ENCODE measurements around the gene GRK3.
A peak's percentile ranks its signal among the peaks of the same experiment; 100 is the strongest.
"Not testable (repeated sequence)": the region's sequence is repeated elsewhere in the genome, so short reads cannot be mapped to it uniquely, and the experiment has no call there.

Gene GRK3

DNA sequence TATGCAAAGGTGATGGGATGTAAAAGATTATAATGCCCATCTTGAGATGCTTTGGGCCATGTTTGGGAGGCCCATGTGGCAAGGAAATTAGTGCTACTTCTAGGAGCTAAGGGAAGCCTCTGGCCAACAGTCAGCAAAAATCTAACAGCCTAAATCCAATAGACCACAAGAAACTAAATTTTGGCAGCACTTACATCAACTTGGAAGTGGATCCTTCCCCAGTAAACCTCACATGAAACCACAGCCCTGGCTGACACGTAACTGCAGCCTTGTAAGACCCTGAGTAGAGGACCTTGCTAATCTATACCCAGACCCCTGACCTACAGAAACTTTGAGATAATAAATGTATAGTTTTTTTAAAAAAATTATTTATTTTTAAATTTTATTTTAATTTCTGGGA is 13.1 kb upstream of the GRK3 start:
- DNase-seq (ENCODE audit: low spot score), result no peak

DNA sequence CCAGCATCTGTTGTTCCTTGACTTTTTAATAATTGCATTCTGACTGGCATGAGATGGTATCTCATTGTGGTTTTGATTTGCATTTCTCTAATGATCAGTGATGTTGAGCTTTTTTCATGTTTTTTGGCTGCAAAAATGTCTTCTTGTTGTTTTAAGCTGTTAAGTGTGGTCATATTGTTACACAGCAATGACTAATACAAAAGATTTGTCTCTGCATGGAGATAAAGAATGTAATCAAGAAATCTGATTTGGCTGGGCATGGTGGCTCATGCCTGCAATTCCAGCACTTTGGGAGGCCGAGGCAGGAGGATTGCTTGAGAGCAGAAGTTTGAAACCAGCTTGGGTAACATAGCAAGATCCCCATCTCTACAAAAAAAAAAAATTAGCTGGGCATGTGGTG is 12.1 kb upstream of the GRK3 start:
- DNase-seq (ENCODE audit: low spot score), result not testable (repeated sequence)

DNA sequence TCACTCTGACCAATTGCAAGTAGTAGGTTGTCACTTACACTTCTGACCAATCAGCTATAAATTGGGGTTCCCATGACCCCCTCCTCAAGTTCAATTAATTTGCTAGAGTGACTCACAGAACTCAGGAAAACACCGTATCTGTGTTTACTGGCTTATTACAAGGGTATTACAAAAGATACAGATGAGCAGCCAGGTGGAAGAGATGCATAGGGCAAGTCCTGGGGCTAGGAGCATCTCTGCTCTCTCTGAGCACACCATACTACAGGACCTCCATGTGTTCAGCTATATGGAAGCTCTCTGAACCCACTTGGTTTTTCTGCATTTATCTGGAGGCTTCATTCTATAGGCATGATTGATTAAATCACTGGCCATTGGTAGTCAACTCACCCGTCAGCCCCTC is 11.3 kb upstream of the GRK3 start:
- DNase-seq (ENCODE audit: low spot score), result no peak

DNA sequence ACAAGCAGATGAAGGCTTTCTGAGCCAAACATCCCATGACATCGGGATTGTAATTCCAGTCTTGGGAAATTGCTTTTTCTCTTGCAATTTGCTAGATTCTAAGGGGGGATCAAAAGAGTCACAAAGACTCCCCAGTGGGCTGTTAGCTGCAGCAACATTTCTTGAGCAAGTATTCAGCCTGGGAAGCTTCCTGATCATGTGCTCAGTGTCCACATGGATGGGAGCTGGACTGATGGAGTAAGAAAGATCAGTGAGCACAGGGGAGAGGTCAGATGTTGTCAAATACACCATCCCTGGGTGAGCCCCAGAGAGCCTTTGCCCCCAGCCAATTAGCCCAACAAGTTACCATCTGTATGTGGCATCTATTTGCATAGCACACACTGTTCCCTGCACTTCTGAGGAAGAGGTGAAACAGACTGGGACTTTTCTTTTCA is 10.2 kb upstream of the GRK3 start:
- DNase-seq (ENCODE audit: low spot score), result no peak

DNA sequence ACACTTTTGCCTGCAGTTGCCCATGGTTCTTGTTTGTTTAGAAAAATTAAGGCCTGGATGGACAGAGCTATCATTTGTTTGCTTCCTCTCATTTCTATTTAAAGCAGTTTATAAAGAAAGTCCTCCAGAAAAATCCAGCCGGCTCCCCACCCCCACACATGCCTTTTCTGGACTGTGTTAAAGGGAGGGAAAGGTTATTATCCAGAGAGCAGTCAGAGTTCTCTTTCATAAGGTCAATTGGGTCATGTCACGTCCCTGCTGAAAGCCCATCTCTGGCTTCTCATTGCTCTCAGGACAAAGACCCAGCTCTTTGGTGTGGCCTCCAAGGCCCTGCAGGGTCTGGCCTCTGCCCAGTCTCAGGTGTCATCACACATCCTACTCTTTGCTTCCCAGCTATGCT is 9.8 kb upstream of the GRK3 start:
- DNase-seq (ENCODE audit: low spot score), result no peak

DNA sequence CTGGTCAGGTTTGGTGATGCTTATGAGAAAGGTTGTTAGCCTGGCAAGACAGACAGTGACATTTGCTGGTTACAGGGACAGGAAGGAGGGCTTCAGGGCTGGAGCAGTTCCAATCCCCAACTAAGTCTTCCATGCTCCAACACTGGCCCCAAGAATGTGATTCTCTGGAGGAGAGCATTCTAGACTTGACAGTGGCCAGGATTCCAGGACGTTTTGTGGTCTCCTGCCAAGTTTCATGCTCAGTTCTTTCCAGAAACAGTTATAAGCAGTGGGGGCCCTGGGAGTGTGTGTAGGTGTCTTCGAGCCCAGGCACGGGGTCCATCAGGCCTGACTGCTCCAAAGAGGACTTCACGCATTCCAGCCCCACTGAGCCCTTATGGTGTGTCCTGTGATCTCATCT is 8.9 kb upstream of the GRK3 start:
- DNase-seq (ENCODE audit: low spot score), result no peak

DNA sequence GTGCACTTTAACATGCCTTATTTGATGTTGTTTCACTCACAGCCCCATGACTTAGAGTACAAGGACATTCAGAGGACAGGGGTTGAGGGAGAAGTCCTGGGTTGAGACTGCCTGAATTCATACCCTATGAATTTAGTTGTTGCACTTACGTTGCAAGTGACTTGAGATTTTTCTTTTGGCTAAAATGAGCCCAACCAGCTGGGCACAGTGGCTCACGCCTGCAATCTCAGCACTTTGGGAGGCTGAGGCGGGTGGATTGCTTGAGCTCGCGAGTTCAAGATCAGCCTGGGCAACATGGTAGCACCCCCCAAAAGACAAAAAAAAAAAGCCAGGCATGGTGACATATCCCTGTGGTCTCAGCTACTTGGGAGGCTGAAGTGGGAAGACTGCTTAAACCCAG is 7.3 kb upstream of the GRK3 start:
- no peak for DNase-seq (ENCODE audit: low spot score)

DNA sequence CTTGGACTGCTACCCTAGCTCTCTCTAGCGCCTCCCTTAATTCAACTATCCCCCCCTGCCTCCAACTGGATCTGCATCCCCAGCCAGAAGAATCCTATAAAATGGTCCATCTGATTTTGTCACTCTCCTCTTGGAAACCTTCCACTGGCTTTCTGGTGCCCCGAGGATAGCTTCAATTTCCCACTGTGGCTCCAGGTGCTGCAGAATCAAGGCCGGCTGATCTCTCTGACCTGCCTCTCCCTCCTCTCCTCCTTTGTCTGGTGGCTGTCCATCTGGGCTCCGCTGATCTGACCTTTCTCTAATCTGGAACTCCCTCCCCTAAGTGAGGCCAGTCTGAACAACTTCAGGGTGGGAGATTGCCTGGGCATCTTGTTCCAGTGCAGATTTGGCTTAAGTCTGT is 6.1 kb upstream of the GRK3 start:
- DNase-seq (ENCODE audit: low spot score), result no peak

DNA sequence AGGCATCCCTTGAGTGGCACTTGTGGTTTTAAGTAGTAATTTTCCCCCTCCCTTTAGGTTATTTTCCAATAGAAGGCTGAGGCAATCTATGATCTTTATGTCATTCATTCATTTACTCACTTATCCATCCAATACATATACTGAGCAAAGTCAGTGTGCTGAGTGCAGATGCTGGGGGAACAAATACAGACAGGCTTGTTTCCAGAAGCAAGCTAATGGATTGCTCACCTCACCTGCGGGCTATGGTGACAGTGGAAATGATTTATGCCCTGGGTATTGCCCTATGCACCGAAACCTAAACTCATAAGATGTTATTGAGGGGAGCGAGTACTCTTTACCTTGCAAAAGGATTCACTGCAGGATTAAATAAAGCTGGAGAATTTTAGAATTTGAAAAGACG is 4.6 kb upstream of the GRK3 start:
- not testable (repeated sequence) for DNase-seq (ENCODE audit: low spot score)

DNA sequence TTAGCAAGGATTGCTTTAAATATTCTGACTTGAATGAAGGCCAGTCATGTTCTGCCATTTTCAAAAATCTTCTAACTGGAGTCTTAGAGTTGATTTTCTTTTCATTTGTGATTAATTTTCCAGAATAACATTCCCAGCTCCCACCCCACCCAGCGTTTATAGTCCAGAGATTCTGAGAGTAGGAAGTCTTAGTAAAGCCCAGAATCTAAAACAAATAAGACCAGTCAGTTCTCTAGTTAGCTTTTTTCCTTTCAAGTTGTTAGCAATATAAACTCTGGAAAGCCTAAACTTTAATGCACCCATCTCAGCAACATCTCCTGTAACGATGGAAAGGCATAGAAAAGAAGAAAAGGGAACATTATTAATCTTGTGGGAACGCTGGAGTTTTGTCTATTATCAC is 3.3 kb upstream of the GRK3 start:
- not testable (repeated sequence) for DNase-seq (ENCODE audit: low spot score)

DNA sequence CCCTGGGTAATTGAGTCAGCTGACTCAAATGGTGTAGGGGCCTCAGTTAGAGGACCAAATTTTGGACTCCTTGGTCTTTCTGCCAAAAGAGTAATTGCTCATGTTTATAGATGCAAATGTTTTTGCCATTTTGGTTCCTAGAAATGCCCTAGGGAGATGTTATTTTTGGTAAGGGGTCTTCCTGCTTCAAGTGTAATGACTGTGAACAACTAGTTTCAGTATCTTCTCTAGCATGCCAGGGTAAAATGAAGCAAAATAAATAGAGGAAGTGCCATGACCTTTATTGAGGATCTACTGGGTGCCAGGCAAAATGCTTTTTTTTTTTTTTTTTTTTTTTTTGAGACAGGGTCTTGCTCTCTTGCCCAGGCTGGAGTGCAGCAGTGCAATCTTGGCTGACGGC is 2.5 kb upstream of the GRK3 start:
- DNase-seq (ENCODE audit: low spot score), result not testable (repeated sequence)

DNA sequence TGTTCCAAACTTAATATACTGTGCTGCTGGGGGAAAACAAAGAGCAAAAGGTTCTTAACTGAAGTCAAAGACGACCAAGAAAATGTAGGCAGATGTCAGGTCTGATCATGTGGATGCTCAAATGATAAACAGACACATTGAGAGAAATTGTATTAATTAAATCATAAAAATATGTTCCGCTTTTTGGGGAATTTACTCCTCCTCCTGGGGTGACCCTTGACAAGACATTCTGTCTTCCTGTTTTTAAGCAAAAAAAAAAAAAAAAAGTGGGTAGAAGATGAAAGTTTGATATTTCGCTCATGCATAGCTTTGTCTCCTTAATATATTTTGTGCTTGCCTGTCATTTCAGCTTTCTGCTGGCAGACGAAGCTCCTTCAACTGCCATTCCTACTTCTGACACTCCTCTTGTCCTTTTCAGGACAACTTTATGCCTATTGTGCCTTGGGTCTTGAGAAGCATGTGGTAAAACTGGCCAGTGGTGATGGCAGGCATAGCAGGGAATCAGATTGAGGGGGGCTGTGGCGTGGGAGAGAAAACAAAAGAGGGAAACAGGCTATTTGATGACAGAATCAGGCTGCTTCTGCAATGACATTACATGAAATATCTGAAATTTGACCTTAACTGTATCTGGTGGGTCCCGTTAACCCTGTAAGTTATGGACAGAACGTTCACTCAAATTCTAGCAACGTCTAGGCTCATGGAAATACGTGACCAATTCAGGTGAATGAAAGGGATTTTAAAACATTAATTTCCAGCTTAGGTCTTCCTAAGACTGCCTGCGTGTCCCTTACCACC is 1.3 kb upstream of the GRK3 start:
- DNase-seq (ENCODE audit: low spot score), result not testable (repeated sequence)

DNA sequence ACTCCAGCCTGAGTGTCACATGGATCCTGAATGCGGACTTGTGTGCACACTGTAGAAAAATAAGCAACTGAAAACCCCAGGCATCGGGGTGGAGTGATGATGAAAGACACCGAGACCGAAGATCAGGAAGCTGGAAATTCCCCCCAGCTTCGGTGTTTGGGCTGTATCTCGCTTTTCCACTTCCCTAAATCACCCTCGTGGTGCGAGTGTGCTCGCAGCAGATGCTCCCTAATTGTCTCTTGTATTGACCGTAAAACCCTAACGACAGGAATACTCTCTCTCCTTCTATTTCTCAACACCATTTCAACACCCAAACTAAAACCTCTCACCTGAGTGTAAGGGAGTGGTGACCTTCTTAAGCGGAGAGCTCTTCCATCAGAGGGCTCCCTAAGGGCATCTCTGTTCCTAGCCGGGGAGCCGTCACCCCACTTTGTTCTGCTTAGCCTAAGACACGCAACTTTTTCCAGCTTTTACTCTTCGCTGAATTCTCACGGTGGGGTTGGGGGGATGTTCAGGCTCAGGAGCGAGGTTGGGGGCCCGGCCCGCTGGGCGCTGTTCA is 635 bp upstream of the GRK3 start:
- DNase-seq (ENCODE audit: low spot score), result no peak

DNA sequence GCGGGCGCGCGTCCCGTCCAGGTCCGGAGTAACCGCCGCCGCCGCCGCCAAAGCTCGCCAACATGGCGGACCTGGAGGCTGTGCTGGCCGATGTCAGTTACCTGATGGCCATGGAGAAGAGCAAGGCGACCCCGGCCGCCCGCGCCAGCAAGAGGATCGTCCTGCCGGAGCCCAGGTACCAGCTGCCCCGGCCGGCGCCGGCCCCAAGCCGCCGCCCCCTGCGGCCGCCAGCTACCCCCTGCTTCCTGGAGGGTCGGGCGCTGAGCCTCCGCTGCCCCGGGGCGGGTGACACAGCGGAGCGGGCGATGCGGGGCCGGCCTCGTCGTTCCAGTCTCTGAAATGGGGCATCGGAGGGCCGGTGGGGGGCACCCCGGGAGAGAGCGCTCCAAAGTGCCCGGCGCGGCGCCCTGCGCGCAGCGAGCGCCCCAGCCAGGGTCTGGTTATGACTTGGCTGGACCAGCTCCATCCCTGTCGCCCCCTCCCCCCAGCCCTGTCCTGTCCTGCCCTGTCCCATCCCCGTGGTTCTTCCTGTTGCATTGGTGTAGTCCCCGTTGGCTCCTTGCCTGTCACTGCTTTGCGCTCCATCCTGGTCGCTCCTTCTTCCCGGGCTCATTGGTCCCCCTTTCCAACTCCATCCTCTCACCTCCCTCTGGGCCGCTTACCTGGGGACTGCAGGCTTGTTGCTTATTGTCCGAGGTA is 653 bp downstream of the GRK3 start:
- peak; percentile 27 for DNase-seq (ENCODE audit: low spot score)

DNA sequence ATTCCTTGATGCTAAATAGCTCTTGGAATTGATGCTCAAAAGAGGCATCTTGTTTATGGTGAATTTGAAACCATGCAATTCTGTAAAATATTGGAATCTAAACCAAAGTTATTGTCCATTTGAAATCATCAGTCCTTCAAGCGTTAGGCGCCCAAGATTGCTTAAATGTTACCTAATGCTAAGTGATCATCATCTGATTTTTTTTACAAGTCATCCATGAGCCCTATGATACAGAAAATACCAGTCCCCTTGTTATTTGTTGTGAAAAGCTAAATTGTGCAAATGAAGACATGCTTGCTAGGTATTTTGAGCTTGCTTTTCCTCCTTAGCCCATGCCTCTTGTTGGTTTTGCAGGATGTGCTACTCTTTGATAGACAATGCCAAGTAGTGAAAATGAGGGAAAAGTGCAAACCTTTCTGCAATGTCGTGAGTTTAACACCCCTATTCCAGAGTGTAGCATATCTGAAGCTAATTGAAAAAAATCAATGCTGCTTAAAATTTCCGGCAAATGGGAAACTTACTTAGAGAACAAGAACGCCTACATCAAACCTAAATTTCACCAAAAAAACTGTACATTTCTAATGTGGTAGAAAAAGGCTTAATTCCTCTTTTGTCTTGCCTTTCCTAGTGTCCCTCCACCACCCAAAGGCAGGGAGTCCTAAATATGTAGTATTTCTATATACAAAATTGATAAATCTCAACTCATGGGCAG is 1.9 kb downstream of the GRK3 start:
- DNase-seq (ENCODE audit: low spot score), result no peak

DNA sequence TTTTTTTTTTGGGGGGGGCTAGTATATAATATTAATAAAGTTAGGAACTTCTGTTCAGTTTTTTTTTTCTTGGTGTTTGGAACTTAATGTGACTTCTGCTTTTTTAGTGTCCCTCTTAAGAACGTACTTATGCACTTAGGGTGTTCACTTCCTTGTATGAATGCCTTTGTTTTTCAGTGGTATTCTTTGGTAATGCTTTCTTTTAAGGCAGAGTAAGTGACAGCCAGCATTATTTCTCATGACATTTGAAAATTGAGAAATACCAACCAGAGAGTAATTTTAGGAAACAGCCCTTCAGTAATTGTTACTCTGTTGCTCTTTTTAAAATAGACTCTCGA is 2.4 kb downstream of the GRK3 start:
- DNase-seq (ENCODE audit: low spot score), result no peak

DNA sequence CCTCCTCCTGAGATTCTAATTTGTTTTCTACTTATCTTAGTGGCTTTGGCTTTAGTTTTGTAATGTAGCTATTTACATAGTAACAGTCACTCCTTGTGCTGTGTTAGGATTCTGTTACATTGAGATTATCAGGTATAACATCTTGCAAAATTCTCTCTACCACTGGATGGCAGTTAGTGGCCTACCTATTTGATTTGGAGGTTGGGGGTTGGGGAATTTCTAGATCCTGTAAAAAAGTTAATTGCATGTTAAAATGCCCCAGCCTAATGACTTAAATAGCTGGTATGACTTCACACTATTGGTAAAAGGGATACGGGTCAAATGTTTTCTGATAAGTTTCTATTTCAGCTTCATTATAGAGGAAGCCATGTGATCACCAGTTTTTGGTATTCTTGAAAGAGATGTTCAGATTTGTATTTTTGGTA is 2.8 kb downstream of the GRK3 start:
- DNase-seq (ENCODE audit: low spot score), result no peak

DNA sequence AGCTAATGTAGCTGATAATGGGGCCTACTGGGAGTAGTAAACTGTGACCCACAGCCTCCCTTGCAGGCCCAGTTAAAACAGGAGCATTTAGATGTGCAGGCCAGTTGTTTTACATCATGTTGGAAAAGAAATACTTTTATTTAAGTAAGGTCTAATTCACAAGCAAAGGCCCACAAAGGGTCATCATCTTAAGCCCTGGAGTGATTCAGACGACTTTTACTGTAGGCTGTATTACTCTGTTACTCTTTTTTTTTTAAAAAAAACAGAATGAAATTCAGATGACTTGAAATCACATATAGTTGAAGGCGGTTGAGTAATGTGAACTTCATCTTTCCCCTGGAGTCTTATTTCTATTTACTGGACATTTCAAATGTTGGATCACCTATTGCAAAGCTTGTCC is 3.6 kb downstream of the GRK3 start:
- DNase-seq (ENCODE audit: low spot score), result not testable (repeated sequence)

DNA sequence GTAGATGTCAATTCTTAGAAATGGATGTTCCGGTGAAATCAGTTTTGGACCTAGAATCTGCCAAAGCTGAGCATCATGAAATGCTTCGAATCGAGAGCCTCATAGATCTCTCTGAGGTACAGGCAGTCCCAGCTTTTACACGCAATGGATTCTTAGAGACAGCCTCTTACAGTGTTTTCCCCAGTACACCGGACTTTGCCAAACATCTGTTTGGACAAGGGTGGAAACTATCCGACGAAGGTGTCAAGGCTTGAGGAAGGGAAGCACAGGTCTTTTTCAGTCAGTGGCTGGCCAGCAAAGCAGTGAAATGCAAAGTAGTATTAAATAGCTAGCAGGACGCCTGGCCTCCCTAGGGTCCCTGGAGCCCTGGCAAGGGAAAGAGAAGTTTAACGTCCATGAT is 4.9 kb downstream of the GRK3 start:
- no peak for DNase-seq (ENCODE audit: low spot score)

DNA sequence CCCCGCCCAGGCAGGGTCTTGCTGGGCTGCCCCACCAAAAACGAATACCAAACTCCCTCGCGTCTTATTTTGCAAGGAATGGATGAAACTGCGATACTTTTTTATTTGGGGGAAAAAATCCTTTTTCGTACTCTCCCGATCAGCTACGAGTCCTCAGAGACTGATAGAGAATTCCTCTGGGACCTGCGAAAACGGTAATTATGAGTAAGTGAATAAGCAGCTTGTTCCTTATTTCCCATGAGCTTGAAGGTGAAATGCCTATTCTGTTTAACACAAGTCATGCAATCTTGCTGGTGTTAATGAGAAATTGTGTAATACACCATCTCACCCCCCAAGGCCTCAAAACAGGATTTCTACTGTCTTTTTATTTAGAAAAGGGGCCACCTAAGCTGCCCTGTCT is 5.5 kb downstream of the GRK3 start:
- no peak for DNase-seq (ENCODE audit: low spot score)

DNA sequence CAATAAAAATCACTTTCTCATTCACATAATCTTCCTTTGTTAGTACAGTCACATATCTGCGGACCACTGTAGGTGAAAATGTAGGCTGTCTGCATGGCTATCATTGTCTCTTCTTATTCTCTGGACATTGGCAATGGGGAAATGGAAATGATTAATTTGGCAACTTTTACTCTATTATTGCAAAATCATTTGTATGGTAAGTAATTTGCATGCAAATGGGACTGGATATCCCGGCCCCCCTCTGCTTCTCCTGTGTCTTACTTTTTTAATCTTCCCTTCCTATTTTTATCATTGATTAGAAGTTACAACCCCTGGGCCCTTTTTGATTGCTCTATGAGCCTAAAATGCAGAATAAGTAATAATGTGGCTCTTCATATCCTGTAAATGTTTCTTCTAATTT is 6.0 kb downstream of the GRK3 start:
- DNase-seq (ENCODE audit: low spot score), result no peak

DNA sequence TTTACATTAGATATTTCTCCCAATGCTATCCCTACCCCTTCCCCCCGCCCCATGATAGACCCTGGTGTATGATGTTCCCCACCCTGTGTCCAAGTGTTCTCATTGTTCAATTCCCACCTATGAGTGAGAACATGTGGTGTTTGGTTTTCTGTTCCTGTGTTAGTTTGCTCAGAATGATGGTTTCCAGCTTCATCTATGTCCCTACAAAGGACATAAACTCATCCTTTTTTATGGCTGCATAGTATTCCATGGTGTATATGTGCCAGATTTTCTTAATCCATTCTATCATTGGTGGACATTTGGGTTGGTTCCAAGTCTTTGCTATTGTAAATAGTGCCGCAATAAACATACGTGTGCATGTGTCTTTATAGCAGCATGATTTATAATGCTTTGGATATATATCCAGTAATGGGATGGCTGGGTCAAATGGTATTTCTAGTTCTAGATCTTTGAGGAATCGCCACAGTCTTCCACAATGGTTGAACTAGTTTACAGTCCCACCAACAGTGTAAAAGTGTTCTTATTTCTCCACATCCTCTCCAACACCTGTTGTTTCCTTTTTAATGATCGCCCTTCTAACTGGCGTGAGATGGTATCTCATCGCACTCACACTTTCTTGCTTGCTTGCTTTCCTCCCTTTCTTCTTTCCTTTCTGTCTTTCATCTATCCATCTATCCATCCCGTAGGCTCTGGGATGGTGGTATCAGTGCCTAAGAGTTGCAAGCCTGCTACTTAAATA is 7.7 kb downstream of the GRK3 start:
- not testable (repeated sequence) for DNase-seq (ENCODE audit: low spot score)
